Measurements from ENCODE around the gene LGALS8.

GRCh38 chr1:236514703-236515442, 8.9 kb upstream of the LGALS8 start:
- TF ChIP-seq YY1 (IDR thresholded peaks at IDR 0.05; ENCODE audit: insufficient read depth, insufficient read length), result no peak
- no peak for TF ChIP-seq ZNF274 (IDR thresholded peaks at IDR 0.05; ENCODE audit: low read depth, low read length)
- TF ChIP-seq SUZ12 (IDR thresholded peaks at IDR 0.05; ENCODE audit: extremely low read depth, insufficient read depth, insufficient read length), result no peak

All from NT2/D1 (cell line).